ENCODE measurements around the gene NFATC1.

Gene NFATC1

GRCh38 chr18:79456105-79456980 lies 60.6 kb downstream of the NFATC1 start:
- no peaks in the 10 kb centered on the region; the same call in 1 of the 2 replicates for H3K36me3 ChIP-seq (ENCODE audit: control insufficient read depth, insufficient read depth, low read length)
- H3K9ac ChIP-seq (ENCODE audit: low read depth, low read length) = no peak overlapping the region
- H3K4me1 ChIP-seq (ENCODE audit: control insufficient read depth, insufficient read depth, low read length) = peaks cover 9% of the 10 kb centered on the region

DNA sequence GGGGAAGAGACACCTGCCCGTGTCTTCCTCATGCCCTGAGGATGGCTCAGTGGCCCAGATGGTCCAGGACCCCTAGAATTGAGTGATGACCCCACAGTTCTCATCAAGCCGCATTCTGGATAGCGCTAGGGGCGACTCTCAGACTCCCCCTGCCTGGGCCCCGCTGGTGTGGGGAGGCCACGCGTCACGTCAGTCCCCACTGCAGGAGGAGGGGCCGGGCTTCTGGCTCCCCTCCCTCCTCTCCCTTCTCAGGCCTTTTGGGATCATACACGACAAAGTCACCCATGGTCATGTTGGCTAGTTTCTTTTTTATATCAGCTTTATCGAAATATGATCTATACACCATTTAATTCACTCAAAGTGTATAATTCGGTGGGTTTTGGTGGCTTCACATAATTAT lies 61.5 kb downstream of the NFATC1 start:
- H3K36me3 ChIP-seq (ENCODE audit: control insufficient read depth, insufficient read depth, low read length) = no peaks in the 10 kb centered on the region; the same call in 1 of the 2 replicates

More at GRCh38 chr18:79456105-79456980, 60.6 kb downstream of the NFATC1 start:
- H3K27me3 ChIP-seq (ENCODE audit: control insufficient read depth, insufficient read depth, low read length) = no peaks in the 10 kb centered on the region
- H3K4me3 ChIP-seq (ENCODE audit: low read depth, low read length) = no peak overlapping the region
- H3K9me3 ChIP-seq (ENCODE audit: control insufficient read depth, insufficient read depth, low read length) = no peaks in the 10 kb centered on the region
- no peak overlapping the region for H3K27ac ChIP-seq (ENCODE audit: low read depth, low read length)

GRCh38 chr18:79457652-79458051 lies 61.9 kb downstream of the NFATC1 start:
- Histone ChIP-seq H3K27ac (ENCODE audit: low read depth, low read length) (no peak overlapping the region), H3K36me3 (ENCODE audit: control insufficient read depth, insufficient read depth, low read length) (no peaks in the 10 kb centered on the region; the same call in 1 of the 2 replicates), H3K4me3 (ENCODE audit: low read depth, low read length) (no peak overlapping the region), H3K27me3 (ENCODE audit: control insufficient read depth, insufficient read depth, low read length) (no peaks in the 10 kb centered on the region), H3K9me3 (ENCODE audit: control insufficient read depth, insufficient read depth, low read length) (no peaks in the 10 kb centered on the region), H3K4me1 (ENCODE audit: control insufficient read depth, insufficient read depth, low read length) (peaks cover 9% of the 10 kb centered on the region), H3K9ac (ENCODE audit: low read depth, low read length) (no peak overlapping the region)

More for the DNA sequence above, 61.5 kb downstream of the NFATC1 start:
- Histone ChIP-seq H3K4me1 (ENCODE audit: control insufficient read depth, insufficient read depth, low read length) (peaks cover 9% of the 10 kb centered on the region), H3K27me3 (ENCODE audit: control insufficient read depth, insufficient read depth, low read length) (no peaks in the 10 kb centered on the region), H3K27ac (ENCODE audit: low read depth, low read length) (no peak overlapping the region), H3K4me3 (ENCODE audit: low read depth, low read length) (no peak overlapping the region), H3K9me3 (ENCODE audit: control insufficient read depth, insufficient read depth, low read length) (no peaks in the 10 kb centered on the region), H3K9ac (ENCODE audit: low read depth, low read length) (no peak overlapping the region)

DNA sequence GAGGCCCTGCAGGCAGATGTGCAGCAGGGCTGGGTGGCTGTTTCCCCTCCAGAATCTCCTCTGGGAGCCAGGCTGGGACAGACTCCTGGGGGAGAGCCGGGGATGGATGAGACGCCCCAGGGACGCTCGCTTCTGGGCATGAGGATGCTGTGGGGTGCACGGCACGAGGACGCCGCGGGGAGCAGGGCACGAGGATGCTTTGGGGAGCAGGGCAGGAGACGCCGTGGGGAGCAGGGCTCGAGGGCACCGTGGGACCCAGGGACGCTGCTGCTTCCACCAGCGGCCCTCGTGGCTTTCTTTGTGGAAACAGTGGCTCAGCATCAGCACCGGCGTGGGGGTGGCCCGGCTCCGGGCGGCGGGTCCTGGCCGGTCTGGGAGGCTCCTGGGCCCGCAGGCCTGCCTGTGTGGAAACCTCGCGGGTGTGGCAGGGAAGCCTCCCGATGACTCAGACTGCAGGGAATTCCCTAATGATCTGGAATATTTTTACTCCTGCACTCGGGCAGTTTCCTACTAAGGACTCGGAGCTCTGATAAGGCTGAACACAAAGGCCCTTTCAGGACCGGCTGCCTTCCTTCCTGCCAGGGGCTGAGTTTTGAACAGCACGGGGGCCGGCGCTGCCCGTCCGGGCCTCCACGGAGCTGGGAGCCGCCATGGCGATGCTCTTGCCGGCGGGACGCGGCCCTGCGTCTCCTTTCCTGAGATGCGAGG lies 62.6 kb downstream of the NFATC1 start:
- Histone ChIP-seq H3K9ac (ENCODE audit: low read depth, low read length) (no peak overlapping the region), H3K4me1 (ENCODE audit: control insufficient read depth, insufficient read depth, low read length) (peaks cover 9% of the 10 kb centered on the region), H3K27me3 (ENCODE audit: control insufficient read depth, insufficient read depth, low read length) (no peaks in the 10 kb centered on the region), H3K27ac (ENCODE audit: low read depth, low read length) (no peak overlapping the region), H3K4me3 (ENCODE audit: low read depth, low read length) (no peak overlapping the region), H3K36me3 (ENCODE audit: control insufficient read depth, insufficient read depth, low read length) (no peaks in the 10 kb centered on the region; the same call in 1 of the 2 replicates), H3K9me3 (ENCODE audit: control insufficient read depth, insufficient read depth, low read length) (no peaks in the 10 kb centered on the region)

GRCh38 chr18:79458917-79459803 lies 63.4 kb downstream of the NFATC1 start:
- Histone ChIP-seq H3K27me3 (ENCODE audit: control insufficient read depth, insufficient read depth, low read length) (no peaks in the 10 kb centered on the region), H3K4me1 (ENCODE audit: control insufficient read depth, insufficient read depth, low read length) (peaks cover 9% of the 10 kb centered on the region), H3K36me3 (ENCODE audit: control insufficient read depth, insufficient read depth, low read length) (no peaks in the 10 kb centered on the region; the same call in 1 of the 2 replicates), H3K9me3 (ENCODE audit: control insufficient read depth, insufficient read depth, low read length) (no peaks in the 10 kb centered on the region), H3K4me3 (ENCODE audit: low read depth, low read length) (no peak overlapping the region), H3K27ac (ENCODE audit: low read depth, low read length) (no peak overlapping the region), H3K9ac (ENCODE audit: low read depth, low read length) (no peak overlapping the region)

- Histone ChIP-seq H3K9me3 (ENCODE audit: control insufficient read depth, insufficient read depth, low read length) (no peaks in the 10 kb centered on the region), H3K27me3 (ENCODE audit: control insufficient read depth, insufficient read depth, low read length) (no peaks in the 10 kb centered on the region), H3K4me3 (ENCODE audit: low read depth, low read length) (no peak overlapping the region), H3K27ac (ENCODE audit: low read depth, low read length) (no peak overlapping the region), H3K4me1 (ENCODE audit: control insufficient read depth, insufficient read depth, low read length) (peaks cover 9% of the 10 kb centered on the region), H3K36me3 (ENCODE audit: control insufficient read depth, insufficient read depth, low read length) (no peaks in the 10 kb centered on the region; the same call in 1 of the 2 replicates), H3K9ac (ENCODE audit: low read depth, low read length) (no peak overlapping the region)
These were observed 64.3 kb downstream of the NFATC1 start for GRCh38 chr18:79459946-79460480.

- no peak overlapping the region for H3K27ac ChIP-seq (ENCODE audit: low read depth, low read length)
- no peaks in the 10 kb centered on the region; the same call in 1 of the 2 replicates for H3K36me3 ChIP-seq (ENCODE audit: control insufficient read depth, insufficient read depth, low read length)
- peaks cover 9% of the 10 kb centered on the region for H3K4me1 ChIP-seq (ENCODE audit: control insufficient read depth, insufficient read depth, low read length)
- H3K9ac ChIP-seq (ENCODE audit: low read depth, low read length) = no peak overlapping the region
- H3K4me3 ChIP-seq (ENCODE audit: low read depth, low read length) = no peak overlapping the region
- no peaks in the 10 kb centered on the region for H3K27me3 ChIP-seq (ENCODE audit: control insufficient read depth, insufficient read depth, low read length)
- H3K9me3 ChIP-seq (ENCODE audit: control insufficient read depth, insufficient read depth, low read length) = no peaks in the 10 kb centered on the region
These were observed 65.0 kb downstream of the NFATC1 start for GRCh38 chr18:79460481-79461300.

DNA sequence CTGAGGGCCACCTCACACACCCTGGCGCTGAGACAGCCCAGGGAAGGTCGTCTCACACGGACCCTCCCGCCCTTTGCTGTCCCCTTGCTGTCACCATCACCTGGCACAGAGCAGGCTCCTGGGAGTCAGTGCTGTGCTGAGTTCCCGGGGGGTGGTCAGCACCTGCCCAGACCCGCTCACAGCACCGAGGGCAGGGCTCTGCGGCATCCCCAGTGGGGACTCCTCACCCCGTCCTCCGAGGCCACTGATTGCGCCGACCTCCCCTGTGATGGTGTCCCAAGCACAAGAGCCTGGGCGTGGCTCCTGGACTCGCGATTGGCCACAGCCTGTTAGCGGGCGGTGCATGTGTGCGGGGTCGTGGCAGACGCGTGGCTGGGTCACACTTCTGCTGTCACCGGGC lies 65.9 kb downstream of the NFATC1 start:
- no peaks in the 10 kb centered on the region for H3K36me3 ChIP-seq (ENCODE audit: control insufficient read depth, insufficient read depth, low read length)
- H3K4me1 ChIP-seq (ENCODE audit: control insufficient read depth, insufficient read depth, low read length) = peaks cover 9% of the 10 kb centered on the region
- H3K9me3 ChIP-seq (ENCODE audit: control insufficient read depth, insufficient read depth, low read length) = no peaks in the 10 kb centered on the region
- H3K27ac ChIP-seq (ENCODE audit: low read depth, low read length) = no peak overlapping the region
- H3K9ac ChIP-seq (ENCODE audit: low read depth, low read length) = no peak overlapping the region
- no peak overlapping the region for H3K4me3 ChIP-seq (ENCODE audit: low read depth, low read length)
- no peaks in the 10 kb centered on the region for H3K27me3 ChIP-seq (ENCODE audit: control insufficient read depth, insufficient read depth, low read length)

DNA sequence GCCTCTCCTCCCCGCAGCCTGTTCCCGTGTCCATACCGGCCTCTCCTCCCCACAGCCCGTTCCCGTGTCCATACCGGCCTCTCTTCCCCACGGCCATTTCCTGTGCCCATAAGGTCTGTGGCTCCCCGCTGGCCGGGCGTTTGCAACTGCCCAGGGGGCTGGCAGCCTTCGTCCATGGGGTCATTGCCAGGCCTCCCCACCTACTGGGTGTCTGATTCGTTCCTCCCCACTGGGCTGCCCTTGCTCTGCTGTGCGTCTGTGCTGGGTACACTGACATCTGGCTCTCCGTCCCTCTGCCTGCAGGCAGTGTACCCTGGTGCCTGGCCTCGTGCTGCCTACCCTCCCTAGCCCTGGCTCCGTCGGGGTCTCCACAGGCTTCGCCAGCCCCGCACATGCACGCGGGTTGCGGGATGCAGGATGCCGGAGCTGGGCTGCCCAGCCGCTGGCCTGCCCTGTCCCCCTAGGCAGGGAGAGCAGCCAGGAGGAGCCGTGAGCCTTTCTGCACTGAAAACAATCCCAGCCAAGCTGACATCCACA lies 67.8 kb downstream of the NFATC1 start:
- H3K4me3 ChIP-seq (ENCODE audit: low read depth, low read length) = no peak overlapping the region
- no peak overlapping the region for H3K27ac ChIP-seq (ENCODE audit: low read depth, low read length)
- H3K4me1 ChIP-seq (ENCODE audit: control insufficient read depth, insufficient read depth, low read length) = peaks cover 9% of the 10 kb centered on the region
- H3K27me3 ChIP-seq (ENCODE audit: control insufficient read depth, insufficient read depth, low read length) = no peaks in the 10 kb centered on the region
- H3K36me3 ChIP-seq (ENCODE audit: control insufficient read depth, insufficient read depth, low read length) = no peaks in the 10 kb centered on the region
- H3K9me3 ChIP-seq (ENCODE audit: control insufficient read depth, insufficient read depth, low read length) = no peaks in the 10 kb centered on the region
- H3K9ac ChIP-seq (ENCODE audit: low read depth, low read length) = no peak overlapping the region; the same call in 1 of the 2 replicates

Data from HUES48 (cell line).